CD4-positive, CD25-positive, alpha-beta regulatory T cell (primary cell): ENCODE data around the gene ACSL1. TPM values are rescaled to one million over a fixed set of nuclear protein-coding genes. Genes with fewer than 3 reads are reported as not detected.

Experiments used
- ATAC-seq, 2 donors: fragments of 150-1000 bp; cut with Tn5 transposase; one replicate each; pipeline ENCODE4 v1.10.0; 2021; ENCODE audit warnings: low read depth in 2 of 2, moderate number of reproducible peaks in 2 of 2, moderate library complexity in 1 of 2
- DNase-seq, 3 donors: peaks; one replicate each; pipeline versions ENCODE4 v3.0.0 to v3.0.0-alpha.2; 2012 to 2022; ENCODE audit warnings: mixed read lengths in 1 of 3
- H3K27ac ChIP-seq: one replicate; pipeline ENCODE4 v1.7.0; 2013; ENCODE audit warnings: mild to moderate bottlenecking, low read length; ENCODE audit not compliant: insufficient read depth, poor library complexity, severe bottlenecking
- H3K27me3 ChIP-seq: one replicate; pipeline ENCODE4 v1.7.0; 2013; ENCODE audit warnings: low read length; ENCODE audit not compliant: control insufficient read depth, insufficient read depth
- H3K36me3 ChIP-seq: one replicate; pipeline ENCODE4 v1.7.0; 2013; ENCODE audit warnings: mild to moderate bottlenecking, low read length, moderate library complexity; ENCODE audit not compliant: control insufficient read depth, insufficient read depth
- H3K4me1 ChIP-seq: 2 replicates; pipeline ENCODE4 v1.7.0; 2013; ENCODE audit warnings: mild to moderate bottlenecking, low read length; ENCODE audit not compliant: insufficient read depth, control insufficient read depth, poor library complexity, severe bottlenecking
- H3K4me3 ChIP-seq: one replicate; pipeline ENCODE4 v1.7.0; 2013; ENCODE audit warnings: low read depth, mild to moderate bottlenecking, low read length, moderate library complexity
- H3K9me3 ChIP-seq, 2 experiments: 1 replicate in 1 of 2; 2 replicates in 1 of 2; pipeline ENCODE4 v1.7.0; 2013; ENCODE audit warnings: low read length in 2 of 2, mild to moderate bottlenecking in 1 of 2, moderate library complexity in 1 of 2; ENCODE audit not compliant: control insufficient read depth in 2 of 2
- H3K27ac Mint-ChIP-seq, 3 donors: one replicate each; pipeline ENCODE4 v1.8.0; 2020 to 2022; ENCODE audit warnings: mild to moderate bottlenecking in 3 of 3, mixed read lengths in 3 of 3, moderate library complexity in 2 of 3
- H3K27me3 Mint-ChIP-seq: one replicate; pipeline ENCODE4 v1.8.0; 2022; ENCODE audit warnings: mild to moderate bottlenecking, mixed read lengths
- H3K36me3 Mint-ChIP-seq: one replicate; pipeline ENCODE4 v1.8.0; 2020; ENCODE audit warnings: mixed read lengths
- H3K4me1 Mint-ChIP-seq, 4 donors: one replicate each; pipeline ENCODE4 v1.8.0; 2020 to 2022; ENCODE audit warnings: mixed read lengths in 4 of 4, mild to moderate bottlenecking in 1 of 4
- H3K4me3 Mint-ChIP-seq, 4 donors: one replicate each; pipeline ENCODE4 v1.8.0; 2020 to 2022; ENCODE audit warnings: mild to moderate bottlenecking in 4 of 4, mixed read lengths in 4 of 4, moderate library complexity in 3 of 4
- H3K9me3 Mint-ChIP-seq, 7 donors: one replicate each; pipeline ENCODE4 v1.8.0; 2020 to 2022; ENCODE audit warnings: mixed read lengths in 7 of 7, mild to moderate bottlenecking in 3 of 7, moderate library complexity in 2 of 7
- polyA plus RNA-seq, 4 donors: library from polyadenylated mRNA; unstranded; fragments of 300-500 nt; fragmentation: Illumina TruSeq; gene quantifications; one replicate each; pipeline ENCODE4 v1.2.3, GENCODE V29; 2021
- total RNA-seq: library from RNA; stranded (reverse); gene quantifications from one replicate; pipeline ENCODE4 v1.2.3, GENCODE V29; 2022

ACSL1 gene
- total and polyA plus RNA-seq, 5 donors from 2014 or later: 6.8 to 21.0 (median 9.4) TPM

GRCh38 chr4:184857441-184858121 is 31.8 kb upstream of the ACSL1 start:
- H3K36me3 ChIP-seq: no peaks in the 10 kb centered on the region
- H3K27ac ChIP-seq: no peak overlapping the region
- DNase-seq (no peak), ATAC-seq (no peak)
- no peaks in the 10 kb centered on the region for H3K9me3 ChIP-seq
- no peak overlapping the region for H3K4me3 ChIP-seq
- H3K4me3 Mint-ChIP-seq: no peak overlapping the region
- peaks cover 0 to 4% (median under 1%) of the 10 kb centered on the region in 4 donors for H3K4me1 Mint-ChIP-seq
- no peaks in the 10 kb centered on the region for H3K9me3 Mint-ChIP-seq
- peaks cover 39% of the 10 kb centered on the region for H3K27me3 Mint-ChIP-seq
- peaks cover 2% of the 10 kb centered on the region for H3K27me3 ChIP-seq
- H3K27ac Mint-ChIP-seq: no peak overlapping the region
- H3K4me1 ChIP-seq: no peaks in the 10 kb centered on the region
- no peaks in the 10 kb centered on the region for H3K36me3 Mint-ChIP-seq

GRCh38 chr4:184856277-184856609 is 30.5 kb upstream of the ACSL1 start:
- H3K4me3 Mint-ChIP-seq: no peak overlapping the region
- ATAC-seq: no peak
- Histone ChIP-seq H3K4me3 (no peak overlapping the region), H3K36me3 (no peaks in the 10 kb centered on the region), H3K27ac (no peak overlapping the region), H3K9me3 (no peaks in the 10 kb centered on the region), H3K4me1 (no peaks in the 10 kb centered on the region), H3K27me3 (peaks cover under 1% of the 10 kb centered on the region)
- no peak overlapping the region for H3K27ac Mint-ChIP-seq
- no peak for DNase-seq
- peaks cover 0 to 4% (median under 1%) of the 10 kb centered on the region in 4 donors for H3K4me1 Mint-ChIP-seq
- no peaks in the 10 kb centered on the region for H3K9me3 Mint-ChIP-seq
- peaks cover 34% of the 10 kb centered on the region for H3K27me3 Mint-ChIP-seq
- no peaks in the 10 kb centered on the region for H3K36me3 Mint-ChIP-seq

- Histone ChIP-seq H3K4me1 (no peaks in the 10 kb centered on the region), H3K27me3 (peaks cover 12% of the 10 kb centered on the region)
- no peak for ATAC-seq
Observed at GRCh38 chr4:184854673-184855072, 28.9 kb upstream of the ACSL1 start.

GRCh38 chr4:184853436-184853835 is 27.7 kb upstream of the ACSL1 start:
- H3K4me1 ChIP-seq: no peaks in the 10 kb centered on the region

More at GRCh38 chr4:184854673-184855072, 28.9 kb upstream of the ACSL1 start:
- peaks cover 0 to 4% (median under 1%) of the 10 kb centered on the region in 4 donors for H3K4me1 Mint-ChIP-seq
- H3K4me3 Mint-ChIP-seq: no peak overlapping the region
- H3K27ac Mint-ChIP-seq: peak overlapping the region in 1 of 3 donors; percentile 9
- H3K4me3 ChIP-seq: no peak overlapping the region
- H3K36me3 ChIP-seq: no peaks in the 10 kb centered on the region
- H3K9me3 Mint-ChIP-seq: no peaks in the 10 kb centered on the region
- peaks cover 27% of the 10 kb centered on the region for H3K27me3 Mint-ChIP-seq
- DNase-seq: no peak
- H3K27ac ChIP-seq: no peak overlapping the region
- no peaks in the 10 kb centered on the region for H3K9me3 ChIP-seq
- H3K36me3 Mint-ChIP-seq: no peaks in the 10 kb centered on the region

GRCh38 chr4:184851886-184852285 is 26.1 kb upstream of the ACSL1 start:
- no peaks in the 10 kb centered on the region for H3K36me3 ChIP-seq
- no peak overlapping the region for H3K27ac ChIP-seq
- H3K4me3 ChIP-seq: no peak overlapping the region
- no peak for DNase-seq
- Mint-ChIP-seq H3K27ac (no peak overlapping the region), H3K27me3 (peaks cover 33% of the 10 kb centered on the region), H3K4me1 (peaks cover 0 to 2% (median under 1%) of the 10 kb centered on the region in 4 donors), H3K4me3 (no peak overlapping the region), H3K9me3 (no peaks in the 10 kb centered on the region), H3K36me3 (no peaks in the 10 kb centered on the region)
- no peaks in the 10 kb centered on the region for H3K4me1 ChIP-seq
- no peak for ATAC-seq
- no peaks in the 10 kb centered on the region for H3K9me3 ChIP-seq
- H3K27me3 ChIP-seq: peaks cover 17% of the 10 kb centered on the region

More at GRCh38 chr4:184853436-184853835, 27.7 kb upstream of the ACSL1 start:
- peaks cover 14% of the 10 kb centered on the region for H3K27me3 ChIP-seq
- DNase-seq (no peak), ATAC-seq (no peak)
- peak overlapping the region in 1 of 3 donors; percentile 23 for H3K27ac Mint-ChIP-seq
- peaks cover 0 to 2% (median under 1%) of the 10 kb centered on the region in 4 donors for H3K4me1 Mint-ChIP-seq
- H3K4me3 Mint-ChIP-seq: no peak overlapping the region
- H3K9me3 ChIP-seq: no peaks in the 10 kb centered on the region
- H3K27ac ChIP-seq: no peak overlapping the region
- no peaks in the 10 kb centered on the region for H3K36me3 ChIP-seq
- no peaks in the 10 kb centered on the region for H3K9me3 Mint-ChIP-seq
- H3K36me3 Mint-ChIP-seq: no peaks in the 10 kb centered on the region
- no peak overlapping the region for H3K4me3 ChIP-seq
- peaks cover 30% of the 10 kb centered on the region for H3K27me3 Mint-ChIP-seq

GRCh38 chr4:184851200-184851541 is 25.4 kb upstream of the ACSL1 start:
- H3K4me1 Mint-ChIP-seq: peaks cover 0 to 2% (median under 1%) of the 10 kb centered on the region in 4 donors
- Histone ChIP-seq H3K27ac (no peak overlapping the region), H3K27me3 (peaks cover 17% of the 10 kb centered on the region), H3K4me3 (no peak overlapping the region), H3K4me1 (no peaks in the 10 kb centered on the region), H3K36me3 (no peaks in the 10 kb centered on the region), H3K9me3 (no peaks in the 10 kb centered on the region)
- H3K36me3 Mint-ChIP-seq: no peaks in the 10 kb centered on the region
- DNase-seq: peak in 1 of 3 donors; percentile 15
- no peaks in the 10 kb centered on the region for H3K9me3 Mint-ChIP-seq
- H3K4me3 Mint-ChIP-seq: no peak overlapping the region
- peak in 1 of 2 donors; percentile 53 for ATAC-seq
- no peak overlapping the region for H3K27ac Mint-ChIP-seq
- H3K27me3 Mint-ChIP-seq: peaks cover 30% of the 10 kb centered on the region

- Histone ChIP-seq H3K4me3 (no peak overlapping the region), H3K27ac (no peak overlapping the region), H3K4me1 (no peaks in the 10 kb centered on the region), H3K36me3 (no peaks in the 10 kb centered on the region), H3K9me3 (no peaks in the 10 kb centered on the region), H3K27me3 (peaks cover 17% of the 10 kb centered on the region)
- Mint-ChIP-seq H3K4me1 (peaks cover 0 to 2% (median under 1%) of the 10 kb centered on the region in 4 donors), H3K4me3 (no peak overlapping the region), H3K27ac (peak overlapping the region in 1 of 3 donors; percentile 50), H3K9me3 (no peaks in the 10 kb centered on the region), H3K36me3 (no peaks in the 10 kb centered on the region), H3K27me3 (peaks cover 28% of the 10 kb centered on the region)
- ATAC-seq: no peak
- no peak for DNase-seq
Observed at GRCh38 chr4:184850431-184851199, 24.8 kb upstream of the ACSL1 start.
